Activated CD4-positive, CD25-positive, alpha-beta regulatory T cell treated with anti-CD3 and anti-CD28 coated beads, Interleukin-2, amount 50 U/mL, for 24 hours (primary cell): ENCODE results near the gene TULP1.

Experiments
- ATAC-seq, 2 donors: fragments of 150-1000 bp; cut with Tn5 transposase; one replicate each; pipeline ENCODE4 v1.10.0; 2021; ENCODE audit warnings: mild to moderate bottlenecking in 1 of 2, moderate library complexity in 1 of 2

TULP1 gene

DNA sequence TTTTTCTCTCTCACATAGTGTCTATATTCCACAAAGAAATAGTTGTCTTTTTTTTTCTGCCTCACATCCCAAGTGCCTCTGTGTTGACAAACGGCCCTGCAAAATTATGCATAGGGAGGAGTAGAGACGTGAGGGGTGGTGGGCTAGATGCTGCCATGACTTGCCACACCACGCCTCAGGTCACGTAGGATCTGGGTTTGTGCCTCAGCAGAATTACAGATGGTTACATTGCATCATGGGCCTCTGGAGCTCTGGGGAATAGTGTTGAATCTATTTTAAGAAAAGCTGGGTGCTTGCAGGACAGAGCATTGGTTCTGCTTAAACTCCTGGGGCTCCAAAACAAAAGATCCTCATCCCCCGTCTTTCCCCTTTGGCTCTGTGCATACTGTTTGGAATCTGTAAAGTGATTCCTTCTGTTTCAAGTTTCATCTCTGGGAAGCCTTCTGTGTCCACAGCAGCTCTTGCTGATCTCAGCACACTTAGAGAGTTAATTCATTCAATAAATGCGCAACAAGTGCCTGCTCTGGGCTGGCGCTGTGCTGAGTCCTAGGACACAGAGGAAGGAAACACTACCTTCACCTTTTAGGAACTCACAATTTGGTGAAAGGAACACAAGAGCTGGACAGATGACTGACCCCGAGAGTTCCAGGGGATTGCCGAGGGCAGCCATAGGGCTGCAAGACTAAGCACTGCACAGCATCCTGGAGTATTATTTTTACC, 58.1 kb downstream of the TULP1 start:
- no peak for ATAC-seq

DNA sequence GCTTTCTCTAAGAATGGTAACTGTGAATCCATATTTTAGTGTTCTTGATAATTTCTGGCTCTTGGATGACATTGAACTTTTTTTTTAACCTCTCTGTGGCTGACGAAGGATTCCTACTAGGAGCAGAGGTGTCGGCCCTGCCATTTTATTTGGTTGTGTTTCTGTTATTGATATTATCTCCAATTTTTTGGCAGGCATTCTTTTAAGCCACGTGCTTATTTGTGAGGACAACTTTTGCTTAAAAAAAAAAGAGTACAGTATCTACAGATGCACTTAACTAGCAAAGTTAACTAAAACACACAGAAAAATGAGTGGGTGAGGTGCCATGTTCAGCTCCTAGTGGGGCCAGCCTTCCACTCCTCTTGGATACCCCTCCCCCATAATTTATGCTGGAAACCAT, 59.5 kb downstream of the TULP1 start:
- ATAC-seq = no peak

DNA sequence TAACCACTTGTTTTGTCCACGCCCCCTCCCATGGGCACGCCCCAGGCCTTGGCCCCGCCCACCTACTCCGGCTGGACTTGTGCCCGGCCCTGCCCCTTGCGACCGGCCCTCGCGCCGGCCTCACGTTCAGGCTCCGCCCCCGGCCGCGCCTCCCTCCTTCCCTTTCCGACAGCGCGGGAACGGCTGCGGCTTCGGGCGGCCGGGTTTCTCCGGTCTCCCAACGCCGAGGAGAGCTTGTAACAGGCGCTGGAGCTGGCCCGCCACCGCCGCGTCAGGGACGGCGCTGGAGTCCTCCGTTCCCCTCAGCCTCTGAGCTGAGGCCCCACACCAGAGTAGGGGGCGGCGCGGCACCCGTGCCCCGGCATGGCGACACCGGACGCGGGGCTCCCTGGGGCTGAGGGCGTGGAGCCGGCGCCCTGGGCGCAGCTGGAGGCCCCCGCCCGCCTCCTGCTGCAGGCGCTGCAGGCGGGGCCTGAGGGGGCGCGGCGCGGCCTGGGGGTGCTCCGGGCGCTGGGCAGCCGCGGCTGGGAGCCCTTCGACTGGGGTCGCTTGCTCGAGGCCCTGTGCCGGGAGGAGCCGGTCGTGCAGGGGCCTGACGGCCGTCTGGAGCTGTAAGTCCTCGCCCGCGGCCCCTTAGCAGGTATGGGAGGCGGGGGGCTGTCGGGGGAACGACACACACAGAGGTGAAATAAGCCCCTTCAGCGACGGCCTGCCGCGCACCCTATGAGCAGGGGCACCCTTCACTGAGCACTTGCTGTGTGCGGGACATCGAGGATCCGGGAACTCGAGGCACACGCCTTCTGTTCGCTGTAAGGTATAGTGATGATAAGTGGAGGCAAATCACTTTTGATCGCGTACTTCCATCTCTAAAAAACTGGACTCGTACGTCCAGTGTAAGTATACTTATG, 60.3 kb downstream of the TULP1 start, which contains the start of gene FANCE:
Gene FANCE (plus strand): TSS at position 156 of the 908 bp plus-strand sequence. CDS start 208 bp downstream, at position 364.
- peak; percentile 78 to 84 for ATAC-seq

DNA sequence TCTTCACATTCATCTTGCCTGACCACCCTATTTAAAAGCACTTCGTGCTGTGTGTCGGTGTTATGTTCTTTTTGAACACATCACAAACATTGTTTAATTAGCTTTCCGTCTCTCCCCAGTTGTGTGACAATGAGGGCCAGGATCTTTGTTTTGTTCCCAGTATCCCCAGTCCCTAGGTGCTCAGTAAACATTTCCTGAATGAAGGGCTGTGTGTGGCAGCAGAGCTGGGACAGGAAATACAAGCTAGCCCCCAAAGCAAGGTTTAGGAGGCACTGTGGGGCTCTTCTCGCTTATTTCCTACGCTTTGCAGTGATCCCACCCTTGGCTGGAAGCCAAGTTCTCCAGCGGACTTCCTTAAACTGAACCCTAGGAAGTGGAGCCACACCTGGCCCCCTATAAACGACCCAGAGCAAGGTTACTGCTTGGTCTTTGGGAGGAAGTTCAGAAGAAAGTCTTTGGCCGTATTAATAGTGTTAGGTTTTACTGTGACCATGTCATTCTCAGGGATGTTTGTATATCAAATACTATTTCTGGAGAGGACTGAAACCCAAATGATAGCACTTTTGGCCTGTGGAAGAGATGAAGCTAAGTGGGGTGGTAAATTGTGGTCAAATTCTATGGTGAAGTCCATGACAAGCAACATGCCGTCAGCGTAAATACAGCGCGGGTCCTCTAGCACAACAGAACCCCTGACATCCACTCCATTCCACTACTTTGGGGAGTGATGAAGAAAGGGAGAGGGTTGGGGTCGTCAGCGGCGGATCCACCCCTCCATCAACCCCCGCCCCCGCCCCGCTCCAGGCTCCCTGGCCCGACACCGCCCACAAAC, 61.1 kb downstream of the TULP1 start:
- no peak for ATAC-seq

DNA sequence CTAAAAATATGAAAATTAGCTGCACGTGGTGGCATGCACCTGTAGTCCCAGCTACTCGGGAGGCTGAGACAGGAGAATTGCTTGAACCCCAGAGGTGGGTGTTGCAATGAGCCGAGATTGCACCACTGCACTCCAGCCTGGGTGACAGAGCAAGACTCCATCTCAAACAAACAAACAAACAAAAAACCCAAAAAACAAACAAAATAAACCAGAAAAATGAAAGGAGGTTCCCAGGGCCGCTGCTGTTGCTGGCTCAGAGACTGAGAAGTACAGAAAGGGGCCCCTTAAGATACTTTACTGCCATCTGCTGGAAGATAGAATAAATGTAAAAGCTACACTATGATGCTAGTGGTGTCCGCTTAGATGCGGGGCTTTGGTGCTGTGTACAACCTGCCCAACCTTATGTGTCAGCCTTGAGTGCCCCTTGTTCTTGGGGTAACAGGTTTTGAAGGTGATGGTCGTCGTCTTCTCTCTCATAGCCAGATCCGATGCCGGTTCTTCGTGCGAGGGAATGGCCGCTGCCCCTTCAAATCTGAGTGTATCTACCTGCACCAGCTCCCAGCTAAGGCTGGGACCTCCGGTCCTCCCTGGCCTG, 63.3 kb downstream of the TULP1 start:
- ATAC-seq = peak; percentile 58 to 69

DNA sequence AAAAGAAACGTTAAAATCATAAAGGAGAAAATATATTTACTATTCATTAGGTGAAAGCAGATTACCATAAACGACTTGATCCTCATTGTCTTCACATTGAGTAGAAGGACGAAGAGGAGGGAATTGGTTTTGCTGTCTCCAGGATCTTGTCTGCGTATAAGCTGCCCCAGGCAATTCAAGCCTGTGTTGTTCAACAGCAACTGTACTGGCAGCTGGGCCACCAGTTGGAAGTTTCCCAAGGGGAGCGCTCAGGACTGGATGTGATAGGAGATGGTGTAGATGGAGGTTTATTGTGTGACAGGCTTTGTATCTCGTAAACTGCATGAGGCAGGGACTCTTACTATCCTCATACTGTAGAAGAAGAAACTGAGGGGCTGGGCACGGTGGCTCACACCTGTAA, 64.5 kb downstream of the TULP1 start:
- ATAC-seq = no peak
